SH-SY5Y (cell line): ENCODE data around the gene PLA2R1.

Source experiments
- GATA2 ChIP-seq: IDR thresholded peaks from 2 replicates; pipeline ENCODE4 v1.6.1; 2011; ENCODE audit warnings: mild to moderate bottlenecking, low read depth, low read length
- GATA3 ChIP-seq: IDR thresholded peaks from 2 replicates; pipeline ENCODE4 v1.6.1; 2011; ENCODE audit warnings: low read depth, mild to moderate bottlenecking, low read length, moderate library complexity

DNA sequence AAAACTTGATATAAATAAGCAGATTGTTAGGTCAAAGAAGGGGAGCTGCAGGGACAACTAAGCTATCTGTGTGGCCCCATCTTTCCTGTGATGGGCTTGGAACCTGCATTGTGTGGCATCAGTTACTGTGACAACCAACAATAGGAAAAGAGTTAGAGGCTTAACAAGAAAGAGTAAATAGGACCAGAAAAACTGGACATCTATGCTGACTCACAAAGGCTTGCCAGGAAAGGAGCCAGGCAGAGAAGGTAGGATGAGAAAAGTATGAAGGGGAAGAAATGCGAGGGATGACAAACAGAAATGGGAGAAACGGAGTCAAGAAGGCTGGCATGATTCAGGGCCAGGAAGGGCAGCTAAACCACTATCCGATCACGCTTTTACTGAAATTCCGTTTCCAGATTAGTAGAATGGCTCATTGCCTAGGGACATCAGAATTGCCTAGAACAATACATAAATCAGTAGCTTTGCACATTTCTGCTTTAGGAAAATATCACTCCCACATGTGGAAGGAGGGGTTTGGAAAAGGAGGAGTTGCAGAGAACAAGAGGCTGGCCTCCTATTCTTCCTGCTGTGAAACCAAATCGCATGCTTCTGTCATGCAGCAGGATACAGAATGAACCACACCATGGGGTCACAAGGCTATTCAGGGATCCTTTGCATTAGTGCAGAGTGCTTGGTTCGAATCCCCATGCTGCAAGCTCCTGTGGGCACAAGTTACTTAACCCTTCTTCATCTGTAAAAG lies 7.3 kb downstream of the PLA2R1 start:
- TF ChIP-seq GATA2 (no peak), GATA3 (no peak)
